GM18520 (cell line): ENCODE data around the gene NRDC.
A peak's percentile ranks its signal among the peaks of the same experiment; 100 is the strongest.
"Not testable (repeated sequence)": the region's sequence is repeated elsewhere in the genome, so short reads cannot be mapped to it uniquely, and the experiment has no call there.

Experiments
- ATAC-seq: cut with Tn5 transposase; IDR thresholded peaks from one replicate; pipeline ENCODE4 v1.9.1; 2021; ENCODE audit not compliant: unreplicated experiment

Gene NRDC

GRCh38 chr1:51878616-51879336, at the start of gene NRDC:
Gene NRDC (minus strand): TSS chr1:51878727. CDS start chr1:51878615, 112 bp downstream.
- peak; percentile 92 for ATAC-seq

- no peak for ATAC-seq
Observed at GRCh38 chr1:51927029-51927428, 48.5 kb upstream of the NRDC start.

GRCh38 chr1:51926171-51926812, 47.8 kb upstream of the NRDC start:
- ATAC-seq: no peak

DNA sequence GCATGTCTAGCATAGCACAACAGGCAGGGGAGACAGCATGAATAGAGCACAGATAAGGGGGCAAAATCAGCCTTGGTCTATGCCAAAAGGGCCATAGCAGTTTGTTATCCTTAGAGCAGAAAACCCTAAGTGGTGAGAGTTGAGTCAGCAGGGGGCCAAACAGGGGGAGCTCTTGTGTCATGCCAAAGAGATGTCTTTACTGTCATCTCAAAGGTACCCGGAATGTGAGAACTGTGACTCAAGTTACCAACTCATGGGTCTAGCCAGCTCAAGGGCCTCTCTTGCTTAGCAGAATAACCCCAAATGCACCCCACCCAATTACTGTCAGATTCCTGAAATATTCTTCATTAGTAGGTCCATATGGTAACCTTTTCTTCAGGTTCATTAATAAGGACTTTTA, 45.9 kb upstream of the NRDC start:
- ATAC-seq: no peak

GRCh38 chr1:51922040-51922439, 43.5 kb upstream of the NRDC start:
- no peak for ATAC-seq

DNA sequence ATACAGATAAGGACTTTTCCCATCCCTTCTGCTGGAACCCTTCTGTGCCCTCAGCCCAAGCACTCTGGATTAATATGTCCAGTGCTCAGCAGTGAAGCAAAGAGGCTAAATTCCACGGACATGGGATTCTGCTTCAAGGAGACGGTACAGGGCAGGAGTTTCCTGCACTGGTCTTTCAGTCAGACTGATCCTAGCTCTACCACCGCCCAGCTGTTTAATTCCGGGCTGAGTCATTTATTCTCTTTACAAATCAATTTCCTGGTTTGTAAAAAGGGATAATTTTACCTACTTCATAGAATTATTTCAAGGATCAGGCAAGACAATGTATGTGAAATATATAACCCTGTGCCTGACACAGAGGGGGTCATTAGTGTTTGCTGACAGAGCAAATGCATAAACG, 41.6 kb upstream of the NRDC start:
- ATAC-seq: no peak

- ATAC-seq: no peak
Observed at GRCh38 chr1:51919684-51920083, 41.2 kb upstream of the NRDC start.

DNA sequence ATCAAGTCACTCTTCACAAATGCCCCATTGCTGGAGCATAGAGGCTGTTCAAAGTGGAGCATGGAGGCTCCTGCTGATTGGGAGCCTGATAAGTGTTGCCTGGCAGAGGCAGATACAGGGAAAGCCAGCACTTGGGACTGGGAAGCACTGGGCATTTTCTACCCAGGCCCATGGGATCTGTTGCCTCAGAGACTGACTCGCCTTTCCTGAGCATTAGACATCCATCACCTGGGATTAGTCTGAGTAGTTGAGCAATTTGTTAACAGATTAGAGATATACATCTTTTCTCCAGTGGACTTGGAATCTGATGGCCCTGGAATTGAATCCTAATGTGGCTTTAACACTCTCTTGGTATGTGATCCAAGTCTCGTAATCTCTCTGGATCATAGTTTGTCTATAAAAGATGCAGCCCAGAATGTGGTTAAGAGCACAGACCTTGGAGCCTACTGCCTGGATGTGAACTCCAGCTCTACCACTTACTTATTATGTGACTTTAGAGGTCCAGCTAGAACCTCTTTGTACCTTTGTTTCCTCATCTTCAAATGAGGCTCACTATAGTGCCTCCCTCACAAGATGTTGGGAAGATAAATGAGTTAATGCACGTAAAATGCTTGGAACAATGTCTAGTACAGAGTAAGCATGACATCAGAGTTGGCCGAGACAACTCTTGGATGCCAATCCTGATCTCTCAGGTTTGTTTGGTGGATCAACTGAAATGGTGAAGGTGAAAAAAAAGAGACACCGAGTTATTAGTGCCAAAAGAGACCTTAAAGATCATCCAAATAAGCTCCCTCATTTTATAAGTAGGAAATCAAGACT, 38.3 kb upstream of the NRDC start:
- no peak for ATAC-seq

- ATAC-seq: no peak
Observed at GRCh38 chr1:51915951-51916350, 37.4 kb upstream of the NRDC start.

DNA sequence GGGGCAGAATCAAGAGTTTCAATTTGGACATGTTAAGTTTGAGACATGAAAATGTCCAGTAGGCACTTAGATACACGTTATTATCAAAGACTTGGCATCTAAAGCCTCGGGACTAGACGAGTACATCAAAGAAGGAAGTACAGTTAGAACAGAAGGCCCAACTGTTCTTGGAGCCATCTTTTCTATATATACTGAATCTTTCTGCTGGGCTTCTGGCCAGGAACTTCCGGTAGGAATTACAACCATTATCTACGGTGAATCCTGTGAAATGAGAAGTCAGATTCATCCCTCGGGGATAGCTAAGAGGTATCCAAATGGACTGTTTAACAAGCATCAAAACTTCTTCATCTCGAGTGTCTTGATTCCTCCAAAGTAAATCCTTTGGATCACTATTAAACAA, 34.4 kb upstream of the NRDC start:
- ATAC-seq: no peak

DNA sequence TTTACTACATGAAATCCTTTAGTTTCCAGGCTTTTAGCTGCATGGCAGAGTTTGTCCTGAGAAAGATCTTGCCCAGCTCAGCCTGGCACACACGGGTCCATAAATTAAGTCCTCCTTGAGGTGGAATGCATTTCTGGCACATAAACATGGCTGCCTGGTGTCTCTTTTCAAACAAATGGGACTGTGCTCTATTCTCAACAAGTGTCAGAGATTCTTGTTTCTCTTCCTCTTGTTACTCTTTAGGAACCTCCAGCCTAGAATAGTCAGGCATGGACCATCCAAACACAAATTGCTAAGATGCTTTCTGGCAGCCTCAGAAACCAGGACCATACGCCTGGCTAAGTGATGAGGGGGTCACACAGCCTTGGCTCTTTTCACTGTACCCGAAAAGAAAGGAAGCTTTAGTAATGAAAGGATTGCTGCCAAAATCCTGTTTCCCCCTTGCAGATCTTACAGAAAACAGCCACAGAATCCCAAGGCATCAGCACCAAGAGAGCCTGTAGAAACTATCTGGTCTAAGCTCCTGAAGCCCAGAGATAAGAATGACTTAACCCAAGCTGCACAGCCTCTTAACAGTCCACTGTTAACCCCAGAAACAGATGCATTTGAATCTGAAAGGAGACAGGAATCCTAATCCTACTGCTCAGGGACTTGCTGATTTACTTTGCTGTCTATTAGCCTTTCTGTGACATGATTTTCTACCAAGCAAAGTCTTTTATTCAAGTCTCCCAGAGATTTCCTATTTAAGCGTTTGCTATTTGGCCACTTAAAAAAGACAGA, 31.9 kb upstream of the NRDC start:
- ATAC-seq: no peak

GRCh38 chr1:51908499-51908898, 30.0 kb upstream of the NRDC start:
- no peak for ATAC-seq

GRCh38 chr1:51907079-51907702, 28.7 kb upstream of the NRDC start:
- no peak for ATAC-seq

GRCh38 chr1:51906306-51907078, 28.0 kb upstream of the NRDC start:
- no peak for ATAC-seq

DNA sequence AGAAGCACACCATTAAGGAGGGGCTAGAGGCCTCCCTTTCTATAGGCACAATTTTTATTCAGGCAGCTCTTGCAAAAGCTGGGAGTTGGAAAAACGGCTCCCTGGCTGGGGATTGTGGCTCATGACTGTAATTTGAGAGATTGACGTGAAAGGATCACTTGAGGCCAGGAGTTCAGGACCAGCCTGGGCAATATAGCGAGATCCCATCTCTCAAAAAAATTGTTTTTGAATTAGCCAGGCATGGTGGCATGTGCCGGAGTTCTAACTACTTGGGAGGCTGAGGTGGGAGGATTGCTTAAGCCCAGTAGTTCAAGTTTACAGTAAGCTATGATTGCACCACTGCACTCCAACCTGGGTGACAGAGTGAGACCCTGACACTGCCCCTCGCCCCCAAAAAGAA, 23.9 kb upstream of the NRDC start:
- no peak for ATAC-seq

DNA sequence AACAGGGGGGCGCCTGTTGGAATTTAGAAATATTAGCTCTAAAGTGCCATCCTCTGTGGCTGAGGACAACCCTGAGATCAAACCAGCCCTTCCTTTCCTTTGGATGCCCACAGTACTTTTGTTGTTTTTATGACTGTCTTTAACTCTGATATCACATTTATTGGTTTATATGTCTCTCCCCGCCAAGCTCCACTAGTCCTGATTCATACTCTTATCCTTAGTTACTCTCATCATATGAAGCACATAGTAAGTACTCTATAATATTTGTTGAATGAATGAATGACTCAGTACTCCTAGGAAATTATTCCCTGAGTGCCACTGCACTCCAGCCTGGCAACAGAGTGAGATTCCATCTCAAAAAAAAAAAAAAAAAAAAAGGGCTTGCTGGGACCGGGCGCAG, 22.6 kb upstream of the NRDC start:
- no peak for ATAC-seq

DNA sequence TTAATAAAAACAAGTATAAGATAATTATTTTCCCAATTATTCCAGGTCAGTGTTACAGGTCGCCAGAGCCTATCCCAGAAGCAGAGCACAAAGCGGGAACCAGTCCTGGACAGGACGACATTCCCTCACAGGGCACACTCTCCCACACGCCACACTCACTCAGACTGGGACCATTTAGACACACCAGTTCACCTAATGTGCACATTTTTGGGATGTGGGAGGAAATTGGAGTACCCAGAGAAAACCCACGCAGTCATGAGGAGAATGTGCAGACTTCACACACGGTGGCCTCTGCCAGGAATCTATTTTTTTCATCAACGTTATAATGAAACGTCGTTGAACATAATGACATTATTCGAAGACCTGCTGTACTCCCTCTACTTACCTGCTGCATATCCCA, 20.5 kb upstream of the NRDC start:
- ATAC-seq: no peak

DNA sequence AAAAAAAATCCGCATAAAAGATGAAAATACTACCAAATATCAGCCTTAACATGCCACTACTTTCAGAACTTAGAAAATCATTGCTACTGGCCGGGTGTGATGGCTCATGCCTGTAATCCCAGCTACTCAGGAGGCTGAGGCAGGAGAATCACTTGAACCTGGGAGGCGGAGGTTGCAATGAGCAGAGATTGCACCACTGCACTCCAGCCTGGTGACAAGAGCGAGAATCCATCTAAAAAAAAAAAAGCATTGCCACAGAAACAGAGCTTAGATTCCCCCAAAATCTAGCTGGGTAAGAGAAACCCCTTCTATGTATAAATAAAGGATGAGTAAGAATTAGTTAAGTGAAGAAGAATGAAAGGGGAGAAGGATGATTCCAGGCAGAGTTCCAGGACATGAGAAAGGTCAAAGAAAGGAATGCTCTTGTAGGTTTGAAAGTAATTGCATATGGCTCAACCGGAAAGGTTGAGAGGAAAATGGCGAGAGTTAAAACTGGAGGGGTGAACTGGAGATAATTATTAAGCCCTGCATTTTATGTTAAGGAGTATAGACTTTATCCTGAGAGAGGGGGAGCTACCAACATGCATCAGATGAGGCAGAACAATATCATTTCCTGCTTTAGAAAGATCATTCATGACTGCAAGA, 19.7 kb upstream of the NRDC start:
- ATAC-seq: no peak

DNA sequence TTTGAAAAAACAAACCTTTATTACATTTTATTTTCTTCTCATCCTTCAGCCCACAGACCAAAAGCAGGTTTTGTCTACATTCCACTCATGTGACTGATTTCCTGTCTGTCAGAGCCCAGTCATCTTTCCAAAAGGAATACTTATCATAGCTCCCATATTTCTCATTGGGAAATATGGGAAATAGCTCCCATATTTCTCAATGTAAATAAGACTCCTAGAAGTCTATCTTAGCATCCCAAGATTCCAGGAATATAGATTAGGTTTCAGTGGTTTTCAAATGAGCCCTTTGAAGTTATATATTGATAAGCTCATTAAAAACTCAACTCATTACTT, 19.1 kb upstream of the NRDC start:
- no peak for ATAC-seq

GRCh38 chr1:51894748-51895147, 16.2 kb upstream of the NRDC start:
- ATAC-seq: not testable (repeated sequence)
